CD4-positive, CD25-positive, alpha-beta regulatory T cell (primary cell): ENCODE results near the gene AFF4. TPM values are rescaled to one million over a fixed set of nuclear protein-coding genes. Genes with fewer than 3 reads are reported as not detected.

ENCODE experiments used
- ATAC-seq, 2 donors: fragments of 150-1000 bp; cut with Tn5 transposase; one replicate each; pipeline ENCODE4 v1.10.0; 2021; ENCODE audit warnings: low read depth in 2 of 2, moderate number of reproducible peaks in 2 of 2, moderate library complexity in 1 of 2
- DNase-seq, 3 donors: peaks; one replicate each; pipeline versions ENCODE4 v3.0.0 to v3.0.0-alpha.2; 2012 to 2022; ENCODE audit warnings: mixed read lengths in 1 of 3
- H3K27ac ChIP-seq: one replicate; pipeline ENCODE4 v1.7.0; 2013; ENCODE audit warnings: mild to moderate bottlenecking, low read length; ENCODE audit not compliant: insufficient read depth, poor library complexity, severe bottlenecking
- H3K27me3 ChIP-seq: one replicate; pipeline ENCODE4 v1.7.0; 2013; ENCODE audit warnings: low read length; ENCODE audit not compliant: control insufficient read depth, insufficient read depth
- H3K36me3 ChIP-seq: one replicate; pipeline ENCODE4 v1.7.0; 2013; ENCODE audit warnings: mild to moderate bottlenecking, low read length, moderate library complexity; ENCODE audit not compliant: control insufficient read depth, insufficient read depth
- H3K4me1 ChIP-seq: 2 replicates; pipeline ENCODE4 v1.7.0; 2013; ENCODE audit warnings: mild to moderate bottlenecking, low read length; ENCODE audit not compliant: insufficient read depth, control insufficient read depth, poor library complexity, severe bottlenecking
- H3K4me3 ChIP-seq: one replicate; pipeline ENCODE4 v1.7.0; 2013; ENCODE audit warnings: low read depth, mild to moderate bottlenecking, low read length, moderate library complexity
- H3K9me3 ChIP-seq, 2 experiments: 1 replicate in 1 of 2; 2 replicates in 1 of 2; pipeline ENCODE4 v1.7.0; 2013; ENCODE audit warnings: low read length in 2 of 2, mild to moderate bottlenecking in 1 of 2, moderate library complexity in 1 of 2; ENCODE audit not compliant: control insufficient read depth in 2 of 2
- H3K27ac Mint-ChIP-seq, 3 donors: one replicate each; pipeline ENCODE4 v1.8.0; 2020 to 2022; ENCODE audit warnings: mild to moderate bottlenecking in 3 of 3, mixed read lengths in 3 of 3, moderate library complexity in 2 of 3
- H3K27me3 Mint-ChIP-seq: one replicate; pipeline ENCODE4 v1.8.0; 2022; ENCODE audit warnings: mild to moderate bottlenecking, mixed read lengths
- H3K36me3 Mint-ChIP-seq: one replicate; pipeline ENCODE4 v1.8.0; 2020; ENCODE audit warnings: mixed read lengths
- H3K4me1 Mint-ChIP-seq, 4 donors: one replicate each; pipeline ENCODE4 v1.8.0; 2020 to 2022; ENCODE audit warnings: mixed read lengths in 4 of 4, mild to moderate bottlenecking in 1 of 4
- H3K4me3 Mint-ChIP-seq, 4 donors: one replicate each; pipeline ENCODE4 v1.8.0; 2020 to 2022; ENCODE audit warnings: mild to moderate bottlenecking in 4 of 4, mixed read lengths in 4 of 4, moderate library complexity in 3 of 4
- H3K9me3 Mint-ChIP-seq, 7 donors: one replicate each; pipeline ENCODE4 v1.8.0; 2020 to 2022; ENCODE audit warnings: mixed read lengths in 7 of 7, mild to moderate bottlenecking in 3 of 7, moderate library complexity in 2 of 7
- polyA plus RNA-seq, 4 donors: library from polyadenylated mRNA; unstranded; fragments of 300-500 nt; fragmentation: Illumina TruSeq; gene quantifications; one replicate each; pipeline ENCODE4 v1.2.3, GENCODE V29; 2021
- total RNA-seq: library from RNA; stranded (reverse); gene quantifications from one replicate; pipeline ENCODE4 v1.2.3, GENCODE V29; 2022

AFF4 gene
- total and polyA plus RNA-seq, 5 donors from 2014 or later: 13.5 to 74.8 (median 16.8) TPM

DNA sequence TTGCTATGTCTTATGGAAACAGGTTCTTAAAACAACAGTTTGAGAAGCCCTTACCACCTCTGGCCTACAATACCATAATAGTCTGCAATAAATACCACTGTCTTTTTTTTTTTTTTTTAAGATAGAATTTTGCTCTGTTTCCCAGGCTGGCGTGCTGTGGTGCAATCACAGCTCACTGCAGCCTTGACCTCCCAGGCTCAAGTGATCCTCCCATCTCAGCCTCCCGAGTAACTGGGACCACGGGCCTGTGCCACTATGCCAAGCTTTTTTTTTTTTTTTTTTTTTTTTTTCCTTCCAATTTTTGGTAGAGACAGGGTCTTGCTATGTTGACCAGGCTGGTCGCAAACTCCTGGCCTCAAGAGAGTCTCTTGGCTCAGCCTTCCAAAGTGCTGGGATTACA lies 37.0 kb downstream of the AFF4 start:
- no peaks in the 10 kb centered on the region for H3K27me3 Mint-ChIP-seq
- H3K9me3 ChIP-seq: no peaks in the 10 kb centered on the region
- no peaks in the 10 kb centered on the region for H3K9me3 Mint-ChIP-seq
- H3K36me3 ChIP-seq: peaks cover 67% of the 10 kb centered on the region
- H3K4me1 Mint-ChIP-seq: peaks cover 16 to 25% (median 18%) of the 10 kb centered on the region in 4 donors
- no peak for DNase-seq
- H3K4me3 ChIP-seq: no peak overlapping the region
- H3K27ac ChIP-seq: no peak overlapping the region
- H3K36me3 Mint-ChIP-seq: peaks cover 40% of the 10 kb centered on the region
- H3K4me3 Mint-ChIP-seq: no peak overlapping the region
- no peak overlapping the region for H3K27ac Mint-ChIP-seq
- no peaks in the 10 kb centered on the region for H3K27me3 ChIP-seq
- no peak for ATAC-seq
- H3K4me1 ChIP-seq: no peaks in the 10 kb centered on the region

DNA sequence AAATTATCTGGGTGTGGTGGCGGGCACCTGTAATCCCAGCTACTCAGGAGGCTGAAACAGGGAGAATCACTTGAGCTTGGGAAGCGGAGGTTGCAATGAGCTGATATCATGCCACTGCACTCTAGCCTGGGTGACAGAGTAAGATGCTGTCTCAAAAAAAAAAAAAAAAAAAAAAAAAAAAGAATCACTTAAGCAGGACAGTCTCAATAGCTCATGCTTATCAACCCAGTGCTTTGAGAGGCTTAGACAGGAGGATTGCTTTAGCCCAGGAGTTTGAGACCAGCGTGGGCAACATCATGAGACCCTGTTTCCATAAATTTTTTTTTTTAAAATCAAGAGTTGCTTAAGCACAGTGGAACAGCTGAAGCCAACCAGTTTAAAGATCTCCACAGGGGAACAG lies 47.3 kb downstream of the AFF4 start:
- no peaks in the 10 kb centered on the region for H3K4me1 ChIP-seq
- H3K4me3 ChIP-seq: no peak overlapping the region
- no peak for DNase-seq
- H3K9me3 Mint-ChIP-seq: no peaks in the 10 kb centered on the region
- H3K4me1 Mint-ChIP-seq: peaks cover 9 to 12% (median 11%) of the 10 kb centered on the region in 4 donors
- no peaks in the 10 kb centered on the region for H3K27me3 Mint-ChIP-seq
- H3K36me3 ChIP-seq: peaks cover 51% of the 10 kb centered on the region
- H3K36me3 Mint-ChIP-seq: peaks cover 34% of the 10 kb centered on the region
- no peak overlapping the region for H3K27ac ChIP-seq
- H3K27ac Mint-ChIP-seq: peak overlapping the region in 2 of 3 donors; percentile 34 to 89
- no peaks in the 10 kb centered on the region for H3K9me3 ChIP-seq
- no peaks in the 10 kb centered on the region for H3K27me3 ChIP-seq
- ATAC-seq: no peak
- H3K4me3 Mint-ChIP-seq: no peak overlapping the region

DNA sequence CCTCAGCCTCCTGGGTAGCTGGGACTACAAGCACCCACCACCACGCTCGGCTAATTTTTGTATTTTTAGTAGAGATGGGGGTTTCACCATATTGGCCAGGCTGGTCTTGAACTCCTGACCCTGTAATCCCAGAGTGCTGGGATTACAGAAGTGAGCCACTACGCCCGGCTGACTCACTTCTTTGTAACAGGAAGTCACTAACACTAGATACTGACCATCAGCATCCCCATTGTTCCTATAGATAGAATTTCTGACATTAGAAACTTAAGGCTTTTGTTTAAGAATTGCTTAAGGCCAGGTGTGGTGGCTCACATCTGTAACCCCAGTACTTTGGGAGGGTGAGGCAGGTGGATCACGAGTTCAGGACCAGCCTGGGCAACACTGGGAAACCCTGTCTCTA lies 47.8 kb downstream of the AFF4 start:
- H3K4me3 Mint-ChIP-seq: no peak overlapping the region
- Histone ChIP-seq H3K36me3 (peaks cover 54% of the 10 kb centered on the region), H3K4me3 (no peak overlapping the region), H3K27me3 (no peaks in the 10 kb centered on the region), H3K9me3 (no peaks in the 10 kb centered on the region), H3K4me1 (no peaks in the 10 kb centered on the region), H3K27ac (no peak overlapping the region)
- DNase-seq (no peak), ATAC-seq (no peak)
- no peaks in the 10 kb centered on the region for H3K9me3 Mint-ChIP-seq
- H3K27ac Mint-ChIP-seq: peak overlapping the region in 1 of 3 donors; percentile 89
- H3K4me1 Mint-ChIP-seq: peaks cover 8 to 14% (median 14%) of the 10 kb centered on the region in 4 donors
- peaks cover 38% of the 10 kb centered on the region for H3K36me3 Mint-ChIP-seq
- no peaks in the 10 kb centered on the region for H3K27me3 Mint-ChIP-seq

DNA sequence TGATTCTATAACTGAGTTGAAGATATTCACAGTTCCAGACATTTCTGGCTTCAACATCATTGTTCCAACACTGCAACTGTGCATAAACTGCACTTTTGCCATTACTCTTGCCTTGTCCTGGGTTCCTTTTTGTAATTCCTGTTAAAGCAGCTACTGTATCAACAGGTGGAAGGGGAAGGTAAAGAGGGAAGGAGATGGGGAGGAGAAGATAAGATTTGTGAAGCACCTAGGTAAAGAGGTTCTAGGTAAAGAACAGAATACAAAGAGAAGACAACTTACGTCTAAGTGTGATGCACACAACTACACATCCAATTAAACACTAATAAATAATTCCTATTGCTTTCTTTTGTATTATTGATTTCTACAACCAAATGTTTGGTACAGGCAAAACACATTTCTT lies 53.7 kb downstream of the AFF4 start:
- peaks cover 13 to 27% (median 22%) of the 10 kb centered on the region in 4 donors for H3K4me1 Mint-ChIP-seq
- no peak overlapping the region for H3K4me3 Mint-ChIP-seq
- peaks cover 46% of the 10 kb centered on the region for H3K36me3 ChIP-seq
- H3K27ac Mint-ChIP-seq: peak overlapping the region in 1 of 3 donors; percentile 60
- no peaks in the 10 kb centered on the region for H3K27me3 ChIP-seq
- no peaks in the 10 kb centered on the region for H3K27me3 Mint-ChIP-seq
- H3K27ac ChIP-seq: no peak overlapping the region
- H3K4me3 ChIP-seq: no peak overlapping the region
- H3K9me3 Mint-ChIP-seq: no peaks in the 10 kb centered on the region
- peaks cover 29% of the 10 kb centered on the region for H3K36me3 Mint-ChIP-seq
- no peak for ATAC-seq
- DNase-seq: no peak
- H3K4me1 ChIP-seq: no peaks in the 10 kb centered on the region
- no peaks in the 10 kb centered on the region for H3K9me3 ChIP-seq

DNA sequence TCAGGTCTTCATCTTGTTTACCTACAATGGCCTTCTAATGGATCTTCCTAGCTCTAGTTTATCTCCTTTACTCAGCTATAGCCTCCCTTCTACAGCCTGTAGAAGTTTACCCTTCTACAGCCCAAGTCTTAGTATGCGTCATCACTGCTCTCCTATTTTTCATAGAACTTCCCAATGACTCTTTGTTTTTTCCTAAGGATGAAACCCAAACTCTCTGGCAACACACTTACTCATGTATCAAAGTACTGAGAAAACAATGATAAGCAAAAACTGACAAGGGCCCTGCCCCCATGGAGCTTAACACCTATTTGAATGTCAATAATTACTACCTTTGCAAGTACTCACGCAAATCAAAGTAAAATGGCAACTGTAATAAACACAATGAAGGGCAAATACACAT lies 56.3 kb downstream of the AFF4 start:
- H3K27me3 ChIP-seq: no peaks in the 10 kb centered on the region
- no peak overlapping the region for H3K27ac ChIP-seq
- H3K9me3 ChIP-seq: no peaks in the 10 kb centered on the region
- no peaks in the 10 kb centered on the region for H3K4me1 ChIP-seq
- Mint-ChIP-seq H3K4me1 (peaks cover 13 to 35% (median 23%) of the 10 kb centered on the region in 4 donors), H3K27ac (no peak overlapping the region), H3K27me3 (no peaks in the 10 kb centered on the region), H3K9me3 (no peaks in the 10 kb centered on the region), H3K36me3 (peaks cover 24% of the 10 kb centered on the region), H3K4me3 (no peak overlapping the region)
- H3K36me3 ChIP-seq: peaks cover 32% of the 10 kb centered on the region
- DNase-seq (no peak), ATAC-seq (no peak)
- no peak overlapping the region for H3K4me3 ChIP-seq

GRCh38 chr5:132905938-132906337 lies 57.5 kb downstream of the AFF4 start:
- DNase-seq: no peak
- Mint-ChIP-seq H3K4me3 (no peak overlapping the region), H3K4me1 (peaks cover 10 to 32% (median 21%) of the 10 kb centered on the region in 4 donors), H3K27me3 (no peaks in the 10 kb centered on the region), H3K36me3 (peaks cover 20% of the 10 kb centered on the region), H3K9me3 (no peaks in the 10 kb centered on the region), H3K27ac (peak overlapping the region in 1 of 3 donors; percentile 11)
- no peak overlapping the region for H3K27ac ChIP-seq
- no peak for ATAC-seq
- no peaks in the 10 kb centered on the region for H3K4me1 ChIP-seq
- no peak overlapping the region for H3K4me3 ChIP-seq
- H3K9me3 ChIP-seq: no peaks in the 10 kb centered on the region
- H3K27me3 ChIP-seq: no peaks in the 10 kb centered on the region
- H3K36me3 ChIP-seq: peaks cover 27% of the 10 kb centered on the region

GRCh38 chr5:132901730-132902129 lies 61.7 kb downstream of the AFF4 start:
- Mint-ChIP-seq H3K4me3 (no peak overlapping the region), H3K36me3 (peaks cover 18% of the 10 kb centered on the region), H3K9me3 (no peaks in the 10 kb centered on the region), H3K27ac (no peak overlapping the region), H3K27me3 (no peaks in the 10 kb centered on the region), H3K4me1 (peaks cover 10 to 33% (median 12%) of the 10 kb centered on the region in 4 donors)
- no peaks in the 10 kb centered on the region for H3K27me3 ChIP-seq
- H3K27ac ChIP-seq: no peak overlapping the region
- no peak overlapping the region for H3K4me3 ChIP-seq
- H3K9me3 ChIP-seq: no peaks in the 10 kb centered on the region
- ATAC-seq (no peak), DNase-seq (no peak)
- H3K36me3 ChIP-seq: peaks cover 28% of the 10 kb centered on the region
- no peaks in the 10 kb centered on the region for H3K4me1 ChIP-seq

DNA sequence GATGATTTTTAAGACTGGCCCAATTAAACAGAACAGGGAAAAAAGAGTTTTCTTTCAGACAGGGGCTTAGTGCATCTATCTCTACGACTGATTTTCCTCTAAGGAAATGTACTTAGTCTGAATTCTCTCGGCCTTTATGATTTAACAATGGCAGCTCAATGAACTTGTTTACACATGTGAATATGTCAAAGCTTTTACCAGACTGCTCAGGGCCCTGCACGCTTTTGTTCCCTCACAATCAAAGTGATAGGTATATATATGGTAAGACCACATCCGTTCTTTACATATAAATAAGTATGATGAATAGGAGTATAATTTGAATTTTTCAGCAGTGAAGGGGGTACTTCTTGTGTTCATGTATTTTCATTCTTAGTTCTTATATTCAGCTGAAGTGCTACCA lies 62.4 kb downstream of the AFF4 start:
- H3K27ac ChIP-seq: no peak overlapping the region
- no peak overlapping the region for H3K4me3 ChIP-seq
- Mint-ChIP-seq H3K4me3 (no peak overlapping the region), H3K4me1 (peaks cover 9 to 27% (median 12%) of the 10 kb centered on the region in 4 donors), H3K27ac (peak overlapping the region in 2 of 3 donors; percentile 21 to 65), H3K9me3 (no peaks in the 10 kb centered on the region), H3K36me3 (peaks cover 25% of the 10 kb centered on the region), H3K27me3 (no peaks in the 10 kb centered on the region)
- ATAC-seq (no peak), DNase-seq (no peak)
- no peaks in the 10 kb centered on the region for H3K9me3 ChIP-seq
- H3K4me1 ChIP-seq: no peaks in the 10 kb centered on the region
- peaks cover 33% of the 10 kb centered on the region for H3K36me3 ChIP-seq
- no peaks in the 10 kb centered on the region for H3K27me3 ChIP-seq
